BJ (cell line): ENCODE data around the gene STATH. TPM values are rescaled to one million over a fixed set of nuclear protein-coding genes. Genes with fewer than 3 reads are reported as not detected.
"Not testable (repeated sequence)": the region's sequence is repeated elsewhere in the genome, so short reads cannot be mapped to it uniquely, and the experiment has no call there.

Experiments
- CTCF ChIA-PET: fragments of 350-600 bp; formaldehyde crosslinking; extraction: SDS; loops from one replicate; lab custom pipeline; 2021; ENCODE audit warnings: antibody characterized with exemption, inconsistent platforms; lab: Yijun Ruan, JAX
- POLR2A ChIA-PET: fragments of 300-600 bp; sonication (Branson Sonifier 250); formaldehyde crosslinking; extraction: SDS; loops from one replicate; lab custom pipeline; 2021; ENCODE audit warnings: antibody characterized with exemption; lab: Charles Lee
- DNase-seq: peaks from one replicate; pipeline ENCODE4 v3.0.0-alpha.2; 2011; ENCODE audit warnings: low read depth
- H3K27me3 ChIP-seq: 2 replicates; pipeline ENCODE4 v1.6.0; 2011; ENCODE audit warnings: low read length; ENCODE audit not compliant: control insufficient read depth, insufficient read depth
- H3K36me3 ChIP-seq: 2 replicates; pipeline ENCODE4 v1.5.1; 2011; ENCODE audit warnings: low read length; ENCODE audit not compliant: control insufficient read depth, insufficient read depth
- H3K4me3 ChIP-seq: 2 replicates; pipeline ENCODE4 v1.5.1; 2011; ENCODE audit warnings: low read depth, mild to moderate bottlenecking, control low read depth, low read length
- CTCF ChIP-seq: IDR thresholded peaks from 2 replicates; pipeline ENCODE4 v1.5.1; 2011; ENCODE audit warnings: low read depth, mild to moderate bottlenecking, control low read depth, inconsistent platforms, low read length, moderate library complexity; ENCODE audit not compliant: insufficient read depth
- polyA plus RNA-seq: library from polyadenylated mRNA; depleted of rRNA; stranded (reverse); fragments of >200 nt; gene quantifications from 2 replicates; pipeline ENCODE4 v1.2.3, GENCODE V29; 2011

Gene STATH
- polyA plus RNA-seq, 1 experiment = not detected

DNA sequence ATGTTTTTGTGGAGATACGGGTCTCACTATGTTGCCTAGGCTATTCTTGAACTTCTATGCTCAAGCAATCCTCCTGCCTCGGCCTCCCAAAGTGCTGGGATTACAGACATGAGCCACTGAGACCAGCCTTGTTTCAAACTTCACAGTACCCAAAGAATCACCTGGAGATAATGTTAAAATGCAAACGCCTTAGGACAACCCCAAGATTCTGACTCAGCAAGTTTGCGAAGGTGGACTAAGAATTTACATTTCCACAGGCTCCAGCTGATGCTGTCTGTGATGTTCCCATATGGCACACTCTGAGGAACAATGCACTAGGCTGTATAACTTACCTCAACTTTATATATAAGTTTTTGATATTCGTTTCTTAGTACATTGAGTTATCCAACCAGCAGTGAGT is 984 bp upstream of the STATH start:
- no peaks in the 10 kb centered on the region for H3K27me3 ChIP-seq
- POLR2A ChIA-PET = no interaction called here
- DNase-seq = no peak
- CTCF ChIA-PET = no interaction called here
- H3K36me3 ChIP-seq = no peaks in the 10 kb centered on the region
- TF ChIP-seq CTCF = no peak
- H3K4me3 ChIP-seq = no peak overlapping the region

DNA sequence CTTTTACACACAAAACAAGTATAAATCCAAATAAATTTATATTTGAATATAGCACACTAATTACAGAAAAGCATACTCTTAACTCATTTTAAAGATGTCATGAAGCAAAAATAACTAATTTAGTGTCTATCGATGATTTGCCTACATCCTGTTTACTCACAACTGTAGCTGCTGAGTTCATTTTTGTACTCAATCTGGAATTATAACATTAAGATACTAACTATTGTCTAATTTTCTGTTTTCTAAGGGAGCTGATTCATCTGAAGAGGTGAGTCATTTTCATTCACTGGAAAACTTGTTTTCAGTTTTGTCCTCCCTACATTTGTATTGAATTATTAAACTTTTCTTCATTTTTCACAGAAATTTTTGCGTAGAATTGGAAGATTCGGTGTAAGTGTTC is 3.7 kb downstream of the STATH start:
- Histone ChIP-seq H3K4me3 (no peak overlapping the region), H3K36me3 (no peaks in the 10 kb centered on the region), H3K27me3 (no peaks in the 10 kb centered on the region)
- ChIA-PET CTCF (no interaction called here), POLR2A (interaction anchor here (0.6 kb wide), 1 partner anchor 82 kb away, joined by 3 read pairs; no protein-coding TSS in a partner anchor)
- DNase-seq = no peak
- TF ChIP-seq CTCF = no peak

DNA sequence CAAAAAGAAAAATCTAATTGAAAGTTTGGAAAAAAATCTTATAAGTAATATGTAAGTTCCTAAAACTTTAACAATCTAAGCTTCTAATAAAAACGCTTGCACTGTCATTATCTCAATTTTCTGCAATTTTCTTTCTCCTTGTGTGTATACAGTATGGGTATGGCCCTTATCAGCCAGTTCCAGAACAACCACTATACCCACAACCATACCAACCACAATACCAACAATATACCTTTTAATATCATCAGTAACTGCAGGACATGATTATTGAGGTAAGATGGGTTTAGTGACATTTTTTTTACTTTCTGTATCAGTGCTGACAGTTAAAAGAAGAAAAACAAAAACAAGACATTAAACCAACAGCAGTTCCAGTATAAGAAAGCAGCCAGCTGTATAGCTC is 4.9 kb downstream of the STATH start:
- Histone ChIP-seq H3K27me3 (no peaks in the 10 kb centered on the region), H3K4me3 (no peak overlapping the region), H3K36me3 (no peaks in the 10 kb centered on the region)
- no peak for TF ChIP-seq CTCF
- ChIA-PET CTCF (no interaction called here), POLR2A (no interaction called here)
- DNase-seq = no peak

DNA sequence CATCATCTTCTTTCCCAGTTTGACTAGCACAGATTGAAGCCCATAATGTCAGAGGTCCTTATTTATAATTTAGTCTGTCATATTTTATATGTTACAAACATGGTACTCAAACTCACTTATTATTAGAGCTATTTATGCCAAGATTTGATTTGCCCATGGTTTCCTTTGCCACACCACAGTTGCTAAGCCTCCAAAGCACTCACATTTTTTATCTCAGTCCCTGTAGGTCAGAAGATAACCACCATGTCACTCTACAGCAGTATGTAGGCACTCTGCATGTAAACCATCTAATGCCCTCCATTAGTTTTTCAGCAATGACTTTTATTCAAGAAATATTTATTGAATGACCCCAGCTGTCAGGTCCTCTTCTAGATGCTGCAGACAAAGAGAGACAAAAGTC is 6.7 kb downstream of the STATH start:
- TF ChIP-seq CTCF = no peak
- Histone ChIP-seq H3K27me3 (no peaks in the 10 kb centered on the region), H3K36me3 (no peaks in the 10 kb centered on the region), H3K4me3 (no peak overlapping the region)
- CTCF ChIA-PET = no interaction called here
- POLR2A ChIA-PET = no interaction called here
- no peak for DNase-seq

DNA sequence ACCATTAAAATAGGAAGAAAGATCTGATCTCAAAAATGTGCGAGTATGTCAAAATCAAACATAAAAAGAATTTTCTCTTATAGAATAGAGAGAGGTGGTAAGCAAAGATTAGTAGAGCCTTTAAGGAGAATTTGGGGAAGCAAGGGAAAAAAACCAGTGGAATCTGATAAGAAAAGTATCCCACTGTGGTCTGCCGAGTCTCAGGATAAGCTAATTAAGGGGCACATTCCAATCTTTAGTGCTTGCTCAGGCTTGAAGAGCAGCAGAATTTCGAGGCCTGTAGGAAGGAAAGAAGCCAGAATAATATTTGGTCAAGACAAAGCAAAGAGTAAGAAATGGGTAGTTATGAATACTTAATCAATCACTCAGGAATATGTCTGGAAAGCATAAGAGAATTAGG is 13.0 kb downstream of the STATH start:
- Histone ChIP-seq H3K36me3 (no peaks in the 10 kb centered on the region), H3K27me3 (no peaks in the 10 kb centered on the region), H3K4me3 (no peak overlapping the region)
- no peak for TF ChIP-seq CTCF
- ChIA-PET CTCF (no interaction called here), POLR2A (no interaction called here)
- DNase-seq = no peak

- POLR2A ChIA-PET, H3K4me3 ChIP-seq, H3K27me3 ChIP-seq, CTCF ChIA-PET, DNase-seq, H3K36me3 ChIP-seq: not testable (repeated sequence)
Observed at GRCh38 chr4:70019006-70019405, 23.2 kb downstream of the STATH start.
